ENCODE data around the gene GOT1.

GOT1 gene

DNA sequence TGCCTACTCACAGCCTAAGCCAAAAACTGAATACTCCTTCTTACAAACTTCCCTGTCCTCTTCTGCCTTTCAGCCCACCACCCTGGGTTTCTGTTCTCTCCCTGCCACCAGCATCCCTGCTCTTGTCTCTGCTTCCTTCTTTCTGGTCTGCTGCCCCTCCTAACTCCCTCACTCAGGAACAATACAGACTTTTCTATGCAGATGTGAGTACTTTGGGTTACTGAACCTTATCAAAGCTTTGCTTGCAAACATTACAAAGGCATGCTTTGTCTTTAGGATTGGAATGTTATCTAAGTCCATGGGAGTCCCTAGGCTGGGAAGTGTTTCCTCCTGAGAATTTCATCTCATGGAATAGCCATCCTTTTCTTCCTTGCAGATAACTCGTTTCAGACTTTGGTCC is 72.3 kb downstream of the GOT1 start:
- no peaks in the 10 kb centered on the region for H3K36me3 ChIP-seq (ENCODE audit: insufficient read depth, low read length)
- H3K27me3 ChIP-seq (ENCODE audit: insufficient read depth, low read length): peaks cover 26% of the 10 kb centered on the region
- no peak overlapping the region for H3K4me3 ChIP-seq (ENCODE audit: low read length)
- no peak overlapping the region for H2AFZ ChIP-seq (ENCODE audit: low read depth, low read length)
- no peaks in the 10 kb centered on the region for H3K9me3 ChIP-seq (ENCODE audit: low read length)
- H3K4me1 ChIP-seq (ENCODE audit: insufficient read depth, low read length): no peaks in the 10 kb centered on the region

DNA sequence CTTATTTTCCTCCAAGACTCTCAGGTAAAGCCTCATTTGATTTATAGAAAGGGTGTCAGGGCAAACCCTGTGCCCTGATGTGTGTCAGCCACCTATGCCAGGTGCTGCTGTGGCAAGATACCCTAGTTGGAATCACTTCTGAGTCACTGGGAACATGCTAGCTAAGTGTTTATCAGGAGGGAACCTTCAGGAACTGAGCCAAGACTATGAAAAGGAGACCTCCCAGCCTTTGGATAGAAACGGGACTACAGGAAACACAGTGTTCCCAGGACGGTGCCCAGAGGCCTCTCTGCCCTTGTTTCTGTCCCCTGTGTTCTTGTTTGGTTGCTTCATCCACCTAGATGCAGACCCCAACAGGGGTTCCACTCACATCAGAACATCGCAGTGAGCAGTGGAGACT is 72.7 kb downstream of the GOT1 start:
- H2AFZ ChIP-seq (ENCODE audit: low read depth, low read length): no peak overlapping the region
- peaks cover 22% of the 10 kb centered on the region for H3K27me3 ChIP-seq (ENCODE audit: insufficient read depth, low read length)
- H3K9me3 ChIP-seq (ENCODE audit: low read length): no peaks in the 10 kb centered on the region
- H3K36me3 ChIP-seq (ENCODE audit: insufficient read depth, low read length): no peaks in the 10 kb centered on the region
- H3K4me1 ChIP-seq (ENCODE audit: insufficient read depth, low read length): no peaks in the 10 kb centered on the region
- no peak overlapping the region for H3K4me3 ChIP-seq (ENCODE audit: low read length)

DNA sequence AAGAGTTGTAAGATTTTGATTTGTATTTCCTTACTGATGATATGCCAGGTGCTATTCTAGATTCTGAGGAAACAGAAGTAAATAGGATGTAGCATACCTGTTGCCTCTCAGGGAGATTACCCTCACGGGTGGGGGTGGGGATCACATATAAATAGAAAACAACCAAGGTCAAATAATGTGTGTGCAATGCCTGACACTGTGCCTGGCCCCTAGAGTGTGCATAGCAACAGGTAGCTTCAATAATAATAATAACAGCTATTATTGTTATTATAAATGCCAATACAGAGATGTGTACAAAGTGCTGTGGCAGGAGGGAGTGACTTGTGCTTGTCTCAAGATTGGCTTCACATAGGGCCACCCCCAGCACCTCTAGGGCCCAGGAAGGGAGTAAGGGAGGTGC is 77.2 kb downstream of the GOT1 start:
- H3K4me1 ChIP-seq (ENCODE audit: insufficient read depth, low read length): no peaks in the 10 kb centered on the region
- H2AFZ ChIP-seq (ENCODE audit: low read depth, low read length): no peak overlapping the region
- peaks cover 7% of the 10 kb centered on the region for H3K27me3 ChIP-seq (ENCODE audit: insufficient read depth, low read length)
- H3K36me3 ChIP-seq (ENCODE audit: insufficient read depth, low read length): no peaks in the 10 kb centered on the region
- no peak overlapping the region for H3K4me3 ChIP-seq (ENCODE audit: low read length)
- no peaks in the 10 kb centered on the region for H3K9me3 ChIP-seq (ENCODE audit: low read length)

DNA sequence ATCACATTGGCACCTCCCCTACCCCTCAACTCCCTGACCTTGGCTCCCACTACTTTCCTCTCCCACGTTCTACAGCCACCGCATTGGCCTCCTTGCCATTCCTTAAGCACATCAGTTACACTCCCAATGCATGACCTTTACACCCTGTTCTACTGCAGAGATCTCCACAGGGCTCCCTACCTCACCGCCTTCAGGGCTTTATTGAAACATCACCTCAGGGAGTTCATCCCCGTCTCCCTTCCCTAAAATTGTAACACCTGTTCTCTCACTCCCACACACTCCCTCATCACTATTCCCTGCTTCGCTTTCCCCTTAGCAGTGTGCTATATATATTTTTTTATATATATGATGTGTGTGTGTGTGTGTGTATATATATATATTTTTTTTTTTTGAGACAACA is 82.8 kb downstream of the GOT1 start:
- H3K9me3 ChIP-seq (ENCODE audit: low read length): no peaks in the 10 kb centered on the region

More for the DNA sequence above, 82.8 kb downstream of the GOT1 start:
- Histone ChIP-seq H2AFZ (ENCODE audit: low read depth, low read length) (no peak overlapping the region), H3K36me3 (ENCODE audit: insufficient read depth, low read length) (no peaks in the 10 kb centered on the region), H3K4me1 (ENCODE audit: insufficient read depth, low read length) (no peaks in the 10 kb centered on the region), H3K4me3 (ENCODE audit: low read length) (no peak overlapping the region), H3K27me3 (ENCODE audit: insufficient read depth, low read length) (peaks cover 3% of the 10 kb centered on the region)
